SH-SY5Y (cell line): ENCODE measurements around the gene RRAS2.

Experiments
- GATA2 ChIP-seq: IDR thresholded peaks from 2 replicates; pipeline ENCODE4 v1.6.1; 2011; ENCODE audit warnings: mild to moderate bottlenecking, low read depth, low read length
- GATA3 ChIP-seq: IDR thresholded peaks from 2 replicates; pipeline ENCODE4 v1.6.1; 2011; ENCODE audit warnings: low read depth, mild to moderate bottlenecking, low read length, moderate library complexity

GRCh38 chr11:14237444-14237961 is 121.5 kb downstream of the RRAS2 start:
- no peak for TF ChIP-seq GATA3
- TF ChIP-seq GATA2: no peak
